Measurements from ENCODE around the gene SLC25A29. TPM values are rescaled to one million over a fixed set of nuclear protein-coding genes. Genes with fewer than 3 reads are reported as not detected.

SLC25A29 gene
- total RNA-seq, 4 donors from 2014 or later: 92.2 to 276 (median 173) TPM

DNA sequence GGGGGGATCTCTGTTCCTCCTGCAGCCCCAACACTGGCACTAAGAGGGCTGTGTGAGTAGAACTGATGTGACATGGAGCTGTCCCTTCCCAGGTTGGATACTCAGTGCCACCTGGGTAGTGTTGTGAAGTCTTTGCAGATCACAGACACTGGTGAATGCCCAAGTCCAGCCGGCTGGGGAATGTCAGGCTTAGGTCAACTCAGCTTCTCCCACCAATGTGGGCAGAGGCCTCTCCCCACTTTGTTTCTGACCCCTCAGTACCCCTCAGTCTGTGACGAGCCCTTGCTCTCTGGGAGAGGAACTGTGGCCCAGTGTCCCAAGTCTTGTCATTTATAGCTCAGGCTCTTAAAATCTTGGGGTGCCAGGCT, 11.3 kb downstream of the SLC25A29 start:
- DNase-seq (ENCODE audit: low spot score in 2 of 2): no peak
- Histone ChIP-seq H3K36me3 (peaks cover 0 to 33% (median 0%) of the 10 kb centered on the region in 3 donors), H3K27ac (peak overlapping the region in 2 of 4 donors; percentile 70 to 73), H3K4me3 (no peak overlapping the region), H3K4me1 (peaks cover 0 to 66% (median 21%) of the 10 kb centered on the region in 4 donors), H3K9me3 (no peaks in the 10 kb centered on the region), H3K27me3 (no peaks in the 10 kb centered on the region)
- WGBS, 2 donors: 50 to 68% methylated on average over 1 to 2 of the region's 2 CpGs
- no peak for TF ChIP-seq POLR2A (IDR thresholded peaks at IDR 0.05)
- no peak for TF ChIP-seq EP300 (IDR thresholded peaks at IDR 0.05)
- TF ChIP-seq, protein P1, sequence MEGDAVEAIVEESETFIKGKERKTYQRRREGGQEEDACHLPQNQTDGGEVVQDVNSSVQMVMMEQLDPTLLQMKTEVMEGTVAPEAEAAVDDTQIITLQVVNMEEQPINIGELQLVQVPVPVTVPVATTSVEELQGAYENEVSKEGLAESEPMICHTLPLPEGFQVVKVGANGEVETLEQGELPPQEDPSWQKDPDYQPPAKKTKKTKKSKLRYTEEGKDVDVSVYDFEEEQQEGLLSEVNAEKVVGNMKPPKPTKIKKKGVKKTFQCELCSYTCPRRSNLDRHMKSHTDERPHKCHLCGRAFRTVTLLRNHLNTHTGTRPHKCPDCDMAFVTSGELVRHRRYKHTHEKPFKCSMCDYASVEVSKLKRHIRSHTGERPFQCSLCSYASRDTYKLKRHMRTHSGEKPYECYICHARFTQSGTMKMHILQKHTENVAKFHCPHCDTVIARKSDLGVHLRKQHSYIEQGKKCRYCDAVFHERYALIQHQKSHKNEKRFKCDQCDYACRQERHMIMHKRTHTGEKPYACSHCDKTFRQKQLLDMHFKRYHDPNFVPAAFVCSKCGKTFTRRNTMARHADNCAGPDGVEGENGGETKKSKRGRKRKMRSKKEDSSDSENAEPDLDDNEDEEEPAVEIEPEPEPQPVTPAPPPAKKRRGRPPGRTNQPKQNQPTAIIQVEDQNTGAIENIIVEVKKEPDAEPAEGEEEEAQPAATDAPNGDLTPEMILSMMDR (IDR thresholded peaks at IDR 0.05): no peak

DNA sequence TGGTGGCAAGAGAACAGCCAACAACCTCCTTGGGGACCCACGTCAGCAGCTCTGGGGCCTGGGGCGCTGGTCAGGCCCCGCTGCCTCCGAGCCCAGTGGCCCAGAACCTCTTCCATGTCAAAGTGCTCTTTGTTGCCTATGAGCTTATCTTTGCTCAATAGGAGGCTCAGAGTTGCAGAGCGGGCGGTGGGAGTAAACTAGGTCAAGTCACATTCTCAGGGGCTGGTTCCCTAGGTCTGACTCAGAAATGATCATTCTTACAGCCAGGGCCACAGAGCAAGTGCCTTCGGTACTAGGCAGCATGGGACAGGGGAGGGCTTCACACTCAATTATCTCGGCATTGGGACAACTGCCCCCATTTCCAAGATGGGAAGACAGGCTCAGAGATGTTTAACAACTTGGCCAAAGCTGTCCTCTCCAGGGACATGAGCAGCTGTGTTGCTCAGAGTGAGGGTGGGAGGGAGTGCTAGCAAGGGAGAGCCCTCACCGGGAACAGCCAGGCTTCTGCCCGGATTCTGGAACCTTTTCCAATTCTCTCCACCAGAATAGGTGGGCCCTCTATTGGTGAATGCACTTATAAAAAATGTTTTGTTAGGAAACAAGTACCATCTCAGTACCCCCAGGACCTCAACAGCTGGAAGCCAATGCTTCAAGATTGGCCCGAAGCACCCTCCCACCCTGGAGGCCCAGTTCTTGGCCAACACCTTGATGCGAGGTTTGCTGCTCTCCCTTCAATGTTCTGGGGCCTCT, 11.9 kb downstream of the SLC25A29 start:
- DNase-seq (ENCODE audit: low spot score in 2 of 2): no peak
- TF ChIP-seq POLR2A (IDR thresholded peaks at IDR 0.05) (no peak), EP300 (IDR thresholded peaks at IDR 0.05) (no peak)
- TF ChIP-seq, protein P1 (IDR thresholded peaks at IDR 0.05): no peak
- WGBS, 2 donors: 37 to 43% methylated on average over 12 of the region's 12 CpGs
- Histone ChIP-seq H3K4me1 (peaks cover 0 to 72% (median 21%) of the 10 kb centered on the region in 4 donors), H3K27ac (peak overlapping the region in 2 of 4 donors; percentile 70 to 73), H3K27me3 (no peaks in the 10 kb centered on the region), H3K9me3 (no peaks in the 10 kb centered on the region), H3K36me3 (peaks cover 0 to 34% (median 0%) of the 10 kb centered on the region in 3 donors), H3K4me3 (no peak overlapping the region)

DNA sequence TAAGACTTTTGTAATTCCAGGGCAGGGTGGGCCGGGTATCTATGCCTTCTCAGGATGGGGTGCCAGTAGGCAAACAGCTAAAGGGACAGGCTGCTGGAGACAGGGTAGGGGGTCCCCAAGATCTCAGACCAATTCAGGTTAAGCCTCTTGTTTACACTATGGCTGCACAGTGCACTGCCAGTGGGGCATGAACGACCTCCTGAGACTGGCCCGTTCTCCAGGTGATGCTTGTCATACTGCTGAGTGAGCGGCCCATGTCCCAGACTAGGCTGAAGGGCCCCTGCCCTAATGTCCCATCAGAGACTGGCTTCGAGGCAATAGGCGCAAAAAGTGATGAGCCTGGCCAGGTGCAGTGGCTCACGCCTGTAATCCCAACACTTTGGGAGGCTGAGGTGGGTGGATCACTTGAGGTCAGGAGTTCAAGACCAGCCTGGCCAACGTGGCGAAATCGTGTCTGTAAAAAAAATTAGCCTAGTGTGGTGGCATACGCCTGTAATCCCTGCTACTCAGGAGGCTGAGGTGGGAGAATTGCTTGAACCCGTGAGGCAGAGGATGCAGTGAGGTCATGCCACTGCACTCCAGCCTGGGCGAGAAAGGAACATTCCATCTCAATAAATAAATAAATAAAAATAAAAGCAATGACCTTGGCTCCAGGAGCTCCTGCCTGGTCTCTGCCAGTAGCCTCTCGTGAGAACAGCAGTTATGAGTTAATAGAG, 12.6 kb downstream of the SLC25A29 start:
- Histone ChIP-seq H3K9me3 (no peaks in the 10 kb centered on the region), H3K36me3 (peaks cover 0 to 38% (median 0%) of the 10 kb centered on the region in 3 donors), H3K27me3 (no peaks in the 10 kb centered on the region), H3K4me1 (peaks cover 0 to 77% (median 21%) of the 10 kb centered on the region in 4 donors), H3K4me3 (no peak overlapping the region), H3K27ac (peak overlapping the region in 2 of 4 donors; percentile 70 to 73)
- TF ChIP-seq, protein P1 (IDR thresholded peaks at IDR 0.05): no peak
- TF ChIP-seq POLR2A (IDR thresholded peaks at IDR 0.05) (no peak), EP300 (IDR thresholded peaks at IDR 0.05) (no peak)
- 67 to 68% methylated on average over 12 to 14 of the region's 14 CpGs for WGBS, 2 donors
- no peak for DNase-seq (ENCODE audit: low spot score in 2 of 2)

DNA sequence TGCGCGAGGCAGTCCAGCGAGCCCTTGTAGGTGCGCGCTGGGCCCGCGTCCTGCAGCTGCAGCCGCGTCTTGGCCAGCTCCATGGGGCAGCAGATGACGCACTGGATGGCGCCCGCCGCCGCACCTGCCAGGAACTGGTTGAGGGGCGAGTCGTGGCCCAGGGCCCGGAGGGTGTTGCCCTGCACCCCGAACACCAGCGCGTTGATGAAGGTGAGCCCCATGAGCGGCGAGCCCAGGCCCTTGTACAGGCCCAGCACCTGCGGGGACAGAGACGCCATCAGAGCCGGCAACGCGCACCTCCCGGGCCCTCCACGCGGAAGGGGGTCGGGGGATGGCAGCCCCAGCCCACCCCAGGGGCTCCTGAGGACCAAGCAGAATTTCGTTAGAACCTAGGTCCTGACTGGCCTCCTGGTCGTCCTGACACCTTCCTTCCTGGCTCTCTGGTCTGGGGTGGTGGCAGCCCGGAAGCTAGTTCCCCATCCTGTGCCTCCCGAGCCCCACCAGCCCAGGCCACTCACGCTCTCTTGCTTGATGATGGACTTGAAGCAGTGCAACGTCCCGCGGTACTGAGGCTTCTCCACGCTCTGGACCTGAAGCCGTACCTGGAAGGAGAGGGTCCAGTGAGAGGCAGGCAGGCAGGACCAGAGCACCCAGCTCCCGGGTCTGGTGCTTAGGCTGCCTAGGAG, 13.3 kb downstream of the SLC25A29 start:
- Histone ChIP-seq H3K36me3 (peaks cover 0 to 38% (median 0%) of the 10 kb centered on the region in 3 donors), H3K4me3 (no peak overlapping the region), H3K27ac (peak overlapping the region in 1 of 4 donors; percentile 73), H3K4me1 (peaks cover 0 to 74% (median 20%) of the 10 kb centered on the region in 4 donors), H3K27me3 (no peaks in the 10 kb centered on the region), H3K9me3 (no peaks in the 10 kb centered on the region)
- WGBS, 2 donors: 93 to 94% methylated on average over 8 to 29 of the region's 42 CpGs
- DNase-seq (ENCODE audit: low spot score in 2 of 2): no peak
- TF ChIP-seq POLR2A (IDR thresholded peaks at IDR 0.05) (no peak), EP300 (IDR thresholded peaks at IDR 0.05) (no peak)
- TF ChIP-seq, protein P1 (IDR thresholded peaks at IDR 0.05): no peak
